ENCODE measurements around the gene ZNF619. TPM values are rescaled to one million over a fixed set of nuclear protein-coding genes. Genes with fewer than 3 reads are reported as not detected.

Gene ZNF619
- total RNA-seq, 1 experiment from 2014 or later = 6.9 TPM

DNA sequence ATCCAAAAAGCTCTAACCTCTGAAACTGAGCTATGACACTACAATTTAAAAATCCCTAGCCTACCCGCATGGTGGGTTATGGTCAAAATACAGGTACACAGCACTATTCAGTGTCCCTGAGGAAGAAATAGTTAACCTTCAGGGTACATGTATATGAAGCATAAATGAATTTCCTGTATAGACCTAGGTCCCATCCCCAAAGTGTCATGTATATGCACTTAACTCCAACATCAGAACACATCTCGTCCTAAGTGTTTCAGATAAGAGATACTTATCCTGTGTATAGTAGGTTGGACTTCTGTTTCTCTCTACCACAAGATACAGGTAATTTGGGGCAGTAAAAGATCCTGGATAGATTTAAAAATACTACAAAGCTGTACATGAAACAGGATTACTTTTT lies 13.3 kb upstream of the ZNF619 start:
- Histone ChIP-seq H2AFZ (no peak overlapping the region), H3K4me2 (no peak overlapping the region), H3K4me3 (no peak overlapping the region), H3K79me2 (ENCODE audit: low read depth) (peaks cover 28% of the 10 kb centered on the region), H3K36me3 (ENCODE audit: low read depth) (peaks cover 37% of the 10 kb centered on the region), H4K20me1 (ENCODE audit: insufficient read depth) (peaks cover 40% of the 10 kb centered on the region), H3K9me2 (ENCODE audit: insufficient read depth) (no peaks in the 10 kb centered on the region), H3F3A (ENCODE audit: insufficient read depth, low read depth) (peaks cover 87% of the 10 kb centered on the region), H3K9me3 (ENCODE audit: insufficient read depth, low read depth) (no peaks in the 10 kb centered on the region), H3K4me1 (replicated peaks; ENCODE audit: insufficient read depth) (peaks cover 9% of the 10 kb centered on the region), H3K27me3 (ENCODE audit: insufficient read depth, low read depth) (no peaks in the 10 kb centered on the region), H3K27ac (no peak overlapping the region)
- CTCF ChIA-PET = no interaction called here
- intact Hi-C loops (cut with micrococcal nuclease; ENCODE audit: unreplicated experiment) = no loop called here
- no TSS peak for BruUV-seq (replicated peaks)
- no peak for DNase-seq
- no peak for TF ChIP-seq EZH2 (IDR thresholded peaks at IDR 0.05; ENCODE audit: low read depth)
- TF ChIP-seq, protein P1, sequence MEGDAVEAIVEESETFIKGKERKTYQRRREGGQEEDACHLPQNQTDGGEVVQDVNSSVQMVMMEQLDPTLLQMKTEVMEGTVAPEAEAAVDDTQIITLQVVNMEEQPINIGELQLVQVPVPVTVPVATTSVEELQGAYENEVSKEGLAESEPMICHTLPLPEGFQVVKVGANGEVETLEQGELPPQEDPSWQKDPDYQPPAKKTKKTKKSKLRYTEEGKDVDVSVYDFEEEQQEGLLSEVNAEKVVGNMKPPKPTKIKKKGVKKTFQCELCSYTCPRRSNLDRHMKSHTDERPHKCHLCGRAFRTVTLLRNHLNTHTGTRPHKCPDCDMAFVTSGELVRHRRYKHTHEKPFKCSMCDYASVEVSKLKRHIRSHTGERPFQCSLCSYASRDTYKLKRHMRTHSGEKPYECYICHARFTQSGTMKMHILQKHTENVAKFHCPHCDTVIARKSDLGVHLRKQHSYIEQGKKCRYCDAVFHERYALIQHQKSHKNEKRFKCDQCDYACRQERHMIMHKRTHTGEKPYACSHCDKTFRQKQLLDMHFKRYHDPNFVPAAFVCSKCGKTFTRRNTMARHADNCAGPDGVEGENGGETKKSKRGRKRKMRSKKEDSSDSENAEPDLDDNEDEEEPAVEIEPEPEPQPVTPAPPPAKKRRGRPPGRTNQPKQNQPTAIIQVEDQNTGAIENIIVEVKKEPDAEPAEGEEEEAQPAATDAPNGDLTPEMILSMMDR (conservative IDR thresholded peaks at IDR 0.05) = no peak
- POLR2A ChIA-PET (ENCODE audit: unreplicated experiment) = no interaction called here

DNA sequence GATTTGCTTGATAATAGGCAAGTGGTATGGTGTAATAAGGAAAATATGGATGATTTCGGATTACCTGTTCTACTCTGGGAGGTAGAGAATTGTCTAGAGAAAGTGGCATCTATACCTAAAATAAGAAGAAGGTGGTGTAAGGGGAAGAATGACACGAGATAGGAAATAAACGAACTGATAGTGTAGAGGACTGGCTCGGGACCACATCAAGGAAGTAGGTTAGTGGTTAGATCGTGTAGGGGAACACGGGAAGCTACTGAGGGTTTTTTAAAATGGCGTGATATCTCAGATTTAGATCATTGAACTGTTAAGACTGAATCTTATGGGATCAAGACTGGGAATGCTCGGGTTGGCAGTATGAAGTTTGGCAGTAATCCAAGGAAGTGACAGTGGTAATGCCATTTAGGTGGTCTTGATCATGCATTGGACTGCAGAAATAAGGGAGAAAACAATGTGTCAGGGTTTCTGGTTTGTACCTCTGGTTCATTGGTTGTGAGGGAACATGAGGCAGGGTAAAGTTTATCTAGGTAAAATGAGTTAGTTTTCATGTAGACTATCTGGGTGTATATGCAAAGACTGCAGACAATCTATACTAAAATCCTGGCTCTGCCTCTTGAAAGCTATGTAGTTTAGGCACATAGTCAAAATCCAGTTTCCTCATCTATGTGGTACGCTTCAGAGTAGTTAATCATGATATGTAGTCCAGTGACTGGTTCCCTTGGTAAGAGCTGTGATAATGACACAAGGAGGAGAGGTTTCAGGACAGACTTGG lies 12.4 kb upstream of the ZNF619 start:
- no peaks in the 10 kb centered on the region for H3K9me3 ChIP-seq (ENCODE audit: insufficient read depth, low read depth)
- no TSS peak for BruUV-seq (replicated peaks)
- H3K4me3 ChIP-seq = no peak overlapping the region
- H3K27me3 ChIP-seq (ENCODE audit: insufficient read depth, low read depth) = no peaks in the 10 kb centered on the region
- H3K4me2 ChIP-seq = no peak overlapping the region
- peaks cover 29% of the 10 kb centered on the region for H3K36me3 ChIP-seq (ENCODE audit: low read depth)
- H3K4me1 ChIP-seq (replicated peaks; ENCODE audit: insufficient read depth) = no peaks in the 10 kb centered on the region
- H2AFZ ChIP-seq = no peak overlapping the region
- TF ChIP-seq EZH2 (IDR thresholded peaks at IDR 0.05; ENCODE audit: low read depth) = no peak
- TF ChIP-seq, protein P1 (conservative IDR thresholded peaks at IDR 0.05) = no peak
- peaks cover 19% of the 10 kb centered on the region for H3K79me2 ChIP-seq (ENCODE audit: low read depth)
- intact Hi-C loops (cut with micrococcal nuclease; ENCODE audit: unreplicated experiment) = no loop called here
- no peaks in the 10 kb centered on the region for H3K9me2 ChIP-seq (ENCODE audit: insufficient read depth)
- H4K20me1 ChIP-seq (ENCODE audit: insufficient read depth) = peaks cover 34% of the 10 kb centered on the region
- H3K27ac ChIP-seq = no peak overlapping the region
- peaks cover 78% of the 10 kb centered on the region for H3F3A ChIP-seq (ENCODE audit: insufficient read depth, low read depth)
- ChIA-PET CTCF (no interaction called here), POLR2A (ENCODE audit: unreplicated experiment) (no interaction called here)
- no peak for DNase-seq

DNA sequence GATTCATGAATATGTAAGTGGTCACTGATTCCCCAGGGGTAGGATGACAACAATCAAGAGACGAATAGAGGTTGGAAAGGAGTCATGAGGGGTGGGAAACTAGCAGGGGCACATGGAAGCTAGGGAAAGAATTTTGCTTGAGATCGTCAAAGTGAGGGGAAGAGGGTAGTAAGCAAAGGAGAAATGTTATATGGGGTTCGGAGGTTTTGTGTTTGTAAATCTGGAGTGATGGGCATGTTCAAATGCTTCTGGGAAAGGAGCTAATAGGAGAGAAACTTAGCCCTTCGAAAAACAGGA lies 11.9 kb upstream of the ZNF619 start:
- Histone ChIP-seq H3K4me2 (no peak overlapping the region), H3K27ac (no peak overlapping the region), H3K36me3 (ENCODE audit: low read depth) (peaks cover 25% of the 10 kb centered on the region), H3K79me2 (ENCODE audit: low read depth) (peaks cover 15% of the 10 kb centered on the region; the same call in 1 of the 2 replicates), H2AFZ (no peak overlapping the region), H3K9me2 (ENCODE audit: insufficient read depth) (no peaks in the 10 kb centered on the region), H4K20me1 (ENCODE audit: insufficient read depth) (peaks cover 30% of the 10 kb centered on the region), H3K9me3 (ENCODE audit: insufficient read depth, low read depth) (no peaks in the 10 kb centered on the region), H3F3A (ENCODE audit: insufficient read depth, low read depth) (peaks cover 73% of the 10 kb centered on the region), H3K4me1 (replicated peaks; ENCODE audit: insufficient read depth) (no peaks in the 10 kb centered on the region), H3K4me3 (no peak overlapping the region), H3K27me3 (ENCODE audit: insufficient read depth, low read depth) (no peaks in the 10 kb centered on the region)
- no peak for DNase-seq
- no peak for TF ChIP-seq EZH2 (IDR thresholded peaks at IDR 0.05; ENCODE audit: low read depth)
- TF ChIP-seq, protein P1 (conservative IDR thresholded peaks at IDR 0.05) = no peak
- intact Hi-C loops (cut with micrococcal nuclease; ENCODE audit: unreplicated experiment) = no loop called here
- no TSS peak for BruUV-seq (replicated peaks)
- ChIA-PET CTCF (interaction anchor here (0.6 kb wide), 1 partner anchor 45 kb away, joined by 3 read pairs; no protein-coding TSS in a partner anchor), POLR2A (ENCODE audit: unreplicated experiment) (no interaction called here)
